HG02840 (cell line): ENCODE measurements around the gene NUP35.
"Not testable (repeated sequence)": the region's sequence is repeated elsewhere in the genome, so short reads cannot be mapped to it uniquely, and the experiment has no call there.

Experiments
- ATAC-seq: cut with Tn5 transposase; IDR thresholded peaks from one replicate; pipeline ENCODE4 v1.9.1; 2021; ENCODE audit warnings: mild to moderate bottlenecking, moderate library complexity, moderate number of reproducible peaks; ENCODE audit not compliant: unreplicated experiment, low FRiP score

Gene NUP35

GRCh38 chr2:183126635-183127034 lies 2.4 kb downstream of the NUP35 start:
- no peak for ATAC-seq

DNA sequence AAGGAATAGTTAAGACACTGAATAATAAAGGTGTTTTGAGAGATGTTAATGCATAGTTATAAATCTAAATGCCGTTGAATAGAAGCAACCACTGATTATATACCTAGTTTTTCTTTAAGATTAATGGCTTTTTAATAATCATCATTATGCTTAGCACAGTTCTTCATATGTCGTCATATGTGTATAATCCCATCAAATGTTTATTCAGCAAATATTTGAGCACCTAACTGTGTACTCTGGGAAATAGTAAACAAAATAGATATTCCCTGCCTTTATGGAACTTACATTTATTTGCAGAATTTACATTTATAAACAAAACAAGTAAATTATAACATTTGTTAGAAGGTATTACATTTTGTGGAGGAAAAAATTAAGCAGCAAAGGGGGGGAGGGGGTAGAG lies 9.8 kb downstream of the NUP35 start:
- no peak for ATAC-seq

GRCh38 chr2:183148955-183149354 lies 24.7 kb downstream of the NUP35 start:
- ATAC-seq: no peak

- no peak for ATAC-seq
Observed at GRCh38 chr2:183149489-183149888, 25.2 kb downstream of the NUP35 start.

DNA sequence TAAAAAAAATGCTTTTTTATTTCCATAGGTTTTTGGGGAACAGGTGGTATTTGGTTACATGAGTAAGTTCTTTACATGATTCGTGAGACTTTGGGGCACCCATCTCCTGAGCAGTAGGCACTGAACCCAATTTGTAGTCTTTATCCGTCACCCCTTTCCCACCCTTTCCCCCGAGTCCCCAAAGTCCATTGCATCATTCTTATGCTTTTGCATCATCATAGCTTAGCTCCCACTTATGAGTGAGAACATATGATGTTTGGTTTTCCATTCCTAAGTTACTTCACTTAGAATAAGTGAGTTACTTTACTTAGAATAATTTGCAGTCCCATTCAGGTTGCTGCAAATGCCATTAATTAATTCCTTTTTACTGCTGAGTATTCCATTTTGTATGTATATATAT lies 28.0 kb downstream of the NUP35 start:
- ATAC-seq: not testable (repeated sequence)

DNA sequence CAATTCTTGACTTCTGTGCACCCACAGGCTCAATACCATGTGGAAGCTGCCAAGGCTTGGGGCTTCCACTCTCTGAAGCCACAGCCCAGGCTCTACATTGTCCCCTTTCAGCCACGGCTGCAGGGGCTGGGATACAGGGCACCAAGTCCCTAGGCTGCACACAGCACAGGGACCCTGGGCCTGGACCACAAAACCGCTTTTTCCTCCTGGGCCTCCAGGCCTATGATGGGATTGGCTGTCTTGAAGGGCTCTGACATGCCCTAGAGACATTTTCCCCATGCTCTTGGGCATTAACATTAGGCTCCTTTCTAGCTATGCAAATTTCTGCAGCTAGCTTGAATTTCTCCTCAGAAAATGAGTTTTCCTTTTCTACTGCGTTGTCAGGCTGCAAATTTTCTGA lies 29.7 kb downstream of the NUP35 start:
- no peak for ATAC-seq

DNA sequence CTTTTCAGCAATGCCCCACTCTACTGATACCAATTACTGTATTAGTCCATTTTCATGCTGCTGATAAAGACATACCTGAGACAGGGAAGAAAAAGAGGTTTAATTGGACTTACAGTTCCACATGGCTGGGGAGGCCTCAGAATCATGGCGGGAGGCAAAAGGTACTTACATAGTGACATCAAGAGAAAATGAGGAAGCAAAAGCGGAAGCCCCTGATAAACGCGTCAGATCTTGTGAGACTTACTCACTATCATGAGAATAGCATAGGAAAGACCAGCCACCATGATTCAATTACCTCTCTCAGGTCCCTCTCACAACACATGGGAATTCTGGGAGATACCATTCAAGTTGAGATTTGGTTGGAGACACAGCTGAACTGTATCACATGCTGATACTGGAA lies 30.5 kb downstream of the NUP35 start:
- not testable (repeated sequence) for ATAC-seq

DNA sequence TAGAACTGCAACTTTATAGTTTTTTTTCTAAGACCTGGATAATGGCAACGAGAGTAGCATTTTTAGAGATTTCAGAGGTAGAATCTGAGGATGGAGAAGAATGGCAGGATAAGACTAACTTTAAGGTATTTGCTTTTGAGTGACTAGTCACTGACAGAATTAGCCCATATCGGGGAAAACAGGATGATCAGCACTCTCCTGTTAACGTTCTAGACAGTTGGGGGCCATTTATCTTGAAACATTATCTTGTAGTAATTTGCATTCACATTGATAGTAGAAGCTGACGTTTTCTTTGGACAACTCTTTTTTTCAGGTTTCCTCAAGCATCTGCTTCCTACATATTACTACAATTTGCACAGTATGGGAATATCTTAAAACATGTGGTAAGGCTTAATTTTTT lies 32.9 kb downstream of the NUP35 start:
- ATAC-seq: no peak

- no peak for ATAC-seq
Observed at GRCh38 chr2:183162362-183162761, 38.1 kb downstream of the NUP35 start.

GRCh38 chr2:183163821-183164649 lies 39.8 kb downstream of the NUP35 start:
- ATAC-seq: no peak

DNA sequence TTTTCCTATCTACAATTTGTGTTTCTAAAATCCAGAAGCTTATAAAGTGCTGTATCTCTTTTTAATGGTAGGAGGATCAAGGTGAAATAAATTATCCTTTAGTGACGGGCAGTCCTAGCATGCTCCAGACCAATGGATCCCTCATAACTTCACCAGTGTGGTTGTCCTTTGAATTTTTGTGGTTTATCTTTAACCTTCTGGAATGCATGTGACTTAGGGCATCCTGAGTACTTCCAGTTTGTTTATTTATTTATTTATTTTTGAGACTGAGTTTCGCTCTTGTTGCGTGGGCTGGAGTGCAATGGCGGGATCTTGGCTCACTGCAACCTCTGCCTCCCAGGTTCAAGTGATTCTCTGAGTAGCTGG lies 40.4 kb downstream of the NUP35 start:
- no peak for ATAC-seq

DNA sequence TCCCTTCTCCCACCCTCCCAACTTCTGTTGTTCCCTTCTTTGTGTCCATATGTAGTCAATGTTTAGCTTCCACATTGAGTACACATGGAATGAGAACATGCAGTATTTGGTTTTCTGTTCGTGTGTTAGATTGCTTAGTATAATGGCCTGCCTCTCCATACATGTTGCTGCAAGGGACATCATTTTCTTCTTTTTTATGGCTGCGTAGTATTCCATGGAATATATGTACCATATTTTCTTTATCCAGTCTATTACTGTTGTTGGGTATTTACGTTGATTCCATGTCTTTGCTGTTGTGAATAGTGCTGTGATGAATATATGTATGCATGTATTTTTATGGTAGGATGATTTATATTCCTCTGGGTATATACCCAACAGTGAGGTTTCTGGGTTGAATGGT lies 42.0 kb downstream of the NUP35 start:
- no peak for ATAC-seq

DNA sequence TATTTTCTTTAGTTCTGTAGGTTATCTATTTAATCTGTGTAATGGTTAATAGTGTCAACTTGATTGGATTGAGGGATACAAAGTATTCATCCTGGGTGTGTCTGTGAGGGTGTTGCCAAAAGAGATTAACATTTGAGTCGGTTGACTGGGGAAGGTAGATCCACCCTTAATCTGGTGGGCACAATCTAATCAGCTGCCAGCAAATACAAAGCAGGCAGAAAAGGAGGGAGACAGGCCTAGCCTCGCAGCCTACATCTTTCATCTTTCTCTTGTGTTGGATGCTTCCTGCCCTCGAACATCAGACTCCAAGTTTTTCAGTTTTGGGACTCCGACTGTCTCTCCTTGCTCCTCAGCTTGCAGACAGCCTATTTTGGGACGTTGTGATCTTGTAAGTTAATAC lies 42.7 kb downstream of the NUP35 start:
- not testable (repeated sequence) for ATAC-seq

DNA sequence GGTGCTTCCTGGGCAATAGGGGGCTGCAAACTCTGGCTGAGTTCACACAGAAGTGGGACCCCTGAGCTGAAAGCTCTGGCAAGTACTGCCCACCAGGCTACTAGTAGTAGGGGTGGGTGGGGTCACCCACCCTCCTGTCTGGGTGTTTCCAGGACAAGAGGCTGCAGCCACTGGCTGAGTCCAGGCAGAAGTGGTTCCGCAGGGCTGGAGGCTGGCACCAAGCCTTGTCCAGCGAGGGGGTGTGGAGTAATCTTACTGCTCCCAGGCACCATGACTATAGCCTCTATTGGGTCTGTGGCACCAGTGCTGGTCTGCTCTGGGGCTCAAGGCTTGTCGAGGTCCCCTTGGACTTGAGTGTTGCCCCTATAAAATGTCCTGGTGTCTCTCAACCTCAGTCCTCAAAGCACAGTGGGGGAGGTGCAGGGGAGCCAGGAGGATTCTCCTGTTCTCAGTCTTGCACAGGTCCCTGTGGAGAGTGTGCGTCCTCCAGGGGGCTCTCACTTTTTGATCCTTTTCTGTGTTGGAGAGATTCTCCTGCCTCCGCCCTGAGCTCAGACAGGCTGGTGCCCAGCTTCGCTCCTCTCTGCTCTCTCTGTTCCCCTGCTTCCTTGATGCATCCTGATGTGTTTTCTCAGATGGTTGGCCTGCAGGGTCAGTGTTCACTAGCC lies 48.1 kb downstream of the NUP35 start:
- ATAC-seq: no peak

- ATAC-seq: no peak
Observed at GRCh38 chr2:183179156-183179555, 54.9 kb downstream of the NUP35 start.

- ATAC-seq: no peak
Observed at GRCh38 chr2:183185534-183185933, 61.3 kb downstream of the NUP35 start.

DNA sequence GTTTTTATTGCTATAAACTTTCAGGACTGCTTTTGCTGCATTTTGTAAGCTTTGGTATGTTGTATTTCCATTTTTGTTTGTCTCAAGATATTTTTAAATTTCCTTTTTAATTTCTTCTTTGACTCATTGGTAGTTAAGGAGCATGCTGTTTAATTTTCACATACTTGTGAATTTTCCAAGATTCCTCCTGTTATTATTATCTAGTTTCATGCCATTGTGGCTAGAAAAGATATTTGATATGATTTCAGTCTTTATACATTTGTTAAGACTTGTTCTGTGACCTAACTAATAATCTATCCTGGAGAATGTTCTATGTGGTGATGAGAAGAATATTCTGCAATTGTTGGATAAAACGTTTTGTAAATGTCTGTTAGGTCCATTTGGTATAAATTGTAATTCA lies 62.1 kb downstream of the NUP35 start:
- no peak for ATAC-seq

DNA sequence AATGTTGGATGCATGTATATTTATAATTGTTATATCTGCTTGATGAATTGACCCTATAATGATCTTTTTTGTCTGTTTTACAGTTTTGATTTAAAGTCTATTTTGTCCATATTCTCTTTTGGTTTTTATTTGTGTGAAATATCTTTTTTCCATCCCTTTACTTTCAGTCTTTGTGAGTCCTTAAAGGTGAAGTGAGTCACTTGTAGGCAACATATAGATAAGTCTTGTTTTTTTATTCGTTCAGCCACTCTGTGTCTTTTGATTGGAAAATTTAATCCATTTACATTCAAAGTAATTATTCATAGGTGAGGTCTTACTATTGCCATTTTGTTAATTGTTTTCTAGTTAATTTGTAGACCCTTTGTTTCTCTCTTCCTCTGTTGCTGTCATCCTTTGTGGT lies 62.5 kb downstream of the NUP35 start:
- ATAC-seq: no peak

- ATAC-seq: no peak
Observed at GRCh38 chr2:183192343-183192742, 68.1 kb downstream of the NUP35 start.

- no peak for ATAC-seq
Observed at GRCh38 chr2:183193904-183194303, 69.7 kb downstream of the NUP35 start.

DNA sequence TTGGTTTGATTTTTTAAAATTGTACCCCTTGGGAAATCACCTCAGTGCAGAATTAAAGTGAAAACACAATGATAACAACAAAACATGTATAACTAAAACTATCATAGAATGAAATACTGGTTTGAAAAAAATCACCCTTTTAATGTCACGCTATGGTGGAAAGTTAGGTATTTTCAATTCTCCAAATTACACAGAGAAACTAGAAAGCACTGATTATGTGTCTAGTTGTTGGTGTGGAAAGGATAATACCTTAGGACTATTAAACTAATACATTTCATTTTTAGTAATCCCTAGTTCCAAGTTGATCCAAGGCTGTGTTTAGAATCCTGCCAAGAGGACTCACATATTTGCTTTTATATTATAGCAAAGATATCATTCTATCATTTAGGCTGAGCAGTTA lies 71.2 kb downstream of the NUP35 start:
- no peak for ATAC-seq

DNA sequence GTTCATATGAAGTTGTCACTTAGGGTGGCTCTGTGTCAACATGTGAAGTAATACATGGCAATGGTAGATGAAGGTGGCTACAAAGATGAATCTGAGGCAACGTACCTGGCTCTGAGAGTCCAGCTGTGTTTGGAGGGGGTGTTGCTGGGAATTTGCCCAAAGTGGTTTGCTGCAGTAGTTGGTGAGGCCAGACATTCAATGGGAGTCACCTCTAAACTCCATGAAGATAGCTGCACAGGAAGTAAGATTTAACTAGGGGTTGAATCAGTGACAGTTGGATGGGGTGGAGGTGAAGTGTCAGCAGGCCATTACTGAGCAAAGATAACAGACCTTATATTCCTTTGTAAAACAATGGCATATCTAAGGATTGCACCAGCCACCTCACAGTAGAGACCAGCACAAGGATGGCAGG lies 71.8 kb downstream of the NUP35 start:
- ATAC-seq: no peak
